ENCODE measurements around the gene CHFR.
"Not testable (repeated sequence)": the region's sequence is repeated elsewhere in the genome, so short reads cannot be mapped to it uniquely, and the experiment has no call there.

CHFR gene

GRCh38 chr12:132873724-132874123, 13.7 kb downstream of the CHFR start:
- no peak for DNase-seq (ENCODE audit: extremely low read depth, low read depth)
- no peak for TF ChIP-seq CTCF (IDR thresholded peaks at IDR 0.05; ENCODE audit: low read depth, low read length)

- no peak for DNase-seq (ENCODE audit: extremely low read depth, low read depth)
- TF ChIP-seq CTCF (IDR thresholded peaks at IDR 0.05; ENCODE audit: low read depth, low read length): no peak
These were observed 14.4 kb downstream of the CHFR start for GRCh38 chr12:132872975-132873421.

- TF ChIP-seq CTCF (IDR thresholded peaks at IDR 0.05; ENCODE audit: low read depth, low read length): no peak
These were observed 15.1 kb downstream of the CHFR start for GRCh38 chr12:132872073-132872855.

GRCh38 chr12:132869551-132869950, 17.9 kb downstream of the CHFR start:
- TF ChIP-seq CTCF (IDR thresholded peaks at IDR 0.05; ENCODE audit: low read depth, low read length): no peak
- no peak for DNase-seq (ENCODE audit: extremely low read depth, low read depth)

More at GRCh38 chr12:132872073-132872855, 15.1 kb downstream of the CHFR start:
- no peak for DNase-seq (ENCODE audit: extremely low read depth, low read depth)

- TF ChIP-seq CTCF (IDR thresholded peaks at IDR 0.05; ENCODE audit: low read depth, low read length): no peak
- DNase-seq (ENCODE audit: extremely low read depth, low read depth): no peak
These were observed 21.1 kb downstream of the CHFR start for GRCh38 chr12:132866251-132866828.

GRCh38 chr12:132861558-132861957, 25.8 kb downstream of the CHFR start:
- no peak for TF ChIP-seq CTCF (IDR thresholded peaks at IDR 0.05; ENCODE audit: low read depth, low read length)
- no peak for DNase-seq (ENCODE audit: extremely low read depth, low read depth)

- DNase-seq (ENCODE audit: extremely low read depth, low read depth): no peak
- no peak for TF ChIP-seq CTCF (IDR thresholded peaks at IDR 0.05; ENCODE audit: low read depth, low read length)
These were observed 28.6 kb downstream of the CHFR start for GRCh38 chr12:132858718-132859266.

GRCh38 chr12:132857019-132857418, 30.4 kb downstream of the CHFR start:
- DNase-seq (ENCODE audit: extremely low read depth, low read depth): not testable (repeated sequence)
